HepG2 (cell line): ENCODE results near the gene TMEM238. TPM values are rescaled to one million over a fixed set of nuclear protein-coding genes. Genes with fewer than 3 reads are reported as not detected.

Experiments
- ARID2 ChIP-seq: sonication (generic); formaldehyde crosslinking; IDR thresholded peaks from 2 replicates; pipeline ENCODE4 v1.8.1; 2022; ENCODE audit warnings: mild to moderate bottlenecking, missing genetic modification reagents, borderline replicate concordance
- BCLAF1 ChIP-seq: fragments of 450-650 bp; IDR thresholded peaks from 2 replicates; pipeline ENCODE4 v1.6.1; 2017; ENCODE audit warnings: mild to moderate bottlenecking
- FIP1L1 ChIP-seq: fragments of 200-400 bp; formaldehyde crosslinking; IDR thresholded peaks from 2 replicates; pipeline ENCODE4 v1.6.1; 2018; ENCODE audit warnings: low read depth, mild to moderate bottlenecking, low read length, moderate library complexity, borderline replicate concordance; ENCODE audit not compliant: insufficient read depth
- KDM5A ChIP-seq: fragments of 200-600 bp; sonication (generic); IDR thresholded peaks from 2 replicates; pipeline ENCODE4 v1.7.0; 2018; ENCODE audit warnings: antibody characterized with exemption, mild to moderate bottlenecking, low read length, borderline replicate concordance
- NFRKB ChIP-seq: fragments of 450-650 bp; IDR thresholded peaks from 2 replicates; pipeline ENCODE4 v1.6.1; 2017
- PHF20 ChIP-seq: sonication (generic); formaldehyde crosslinking; IDR thresholded peaks from 2 replicates; pipeline ENCODE4 v1.5.0; 2020; ENCODE audit warnings: mild to moderate bottlenecking, missing genetic modification reagents
- RAD21 ChIP-seq: fragments of 450-650 bp; formaldehyde crosslinking; IDR thresholded peaks from 2 replicates; pipeline ENCODE4 v1.5.0; 2020; ENCODE audit warnings: mild to moderate bottlenecking
- REST ChIP-seq, 2 experiments: IDR thresholded peaks; 2 replicates each; pipeline ENCODE4 v1.6.1; 2011 to 2012; ENCODE audit warnings: low read length in 2 of 2, borderline replicate concordance in 1 of 2, low read depth in 1 of 2, mild to moderate bottlenecking in 1 of 2, moderate library complexity in 1 of 2
- RFX1 ChIP-seq: fragments of 450-650 bp; IDR thresholded peaks from 2 replicates; pipeline ENCODE4 v1.6.1; 2017
- SNRNP70 ChIP-seq: fragments of 200-400 bp; formaldehyde crosslinking; IDR thresholded peaks from 2 replicates; pipeline ENCODE4 v1.6.1; 2017; ENCODE audit warnings: mild to moderate bottlenecking, low read depth, low read length, moderate library complexity
- TAF15 ChIP-seq: fragments of 200-400 bp; formaldehyde crosslinking; IDR thresholded peaks from one replicate; pipeline ENCODE4 v1.6.1; 2018; ENCODE audit warnings: mild to moderate bottlenecking, low read depth, low read length; ENCODE audit not compliant: poor library complexity, severe bottlenecking
- THYN1 ChIP-seq: sonication (generic); formaldehyde crosslinking; IDR thresholded peaks from 2 replicates; pipeline ENCODE4 v1.8.1; 2023; ENCODE audit warnings: low read depth, mild to moderate bottlenecking, moderate library complexity, missing genetic modification reagents, borderline replicate concordance
- ZNF430 ChIP-seq: sonication (generic); formaldehyde crosslinking; IDR thresholded peaks from 2 replicates; pipeline ENCODE4 v1.9.0; 2021; ENCODE audit warnings: mild to moderate bottlenecking, missing genetic modification reagents
- ZNF589 ChIP-seq: sonication (generic); formaldehyde crosslinking; conservative IDR thresholded peaks from 2 replicates; pipeline ENCODE4 v1.8.0; 2022; ENCODE audit warnings: mild to moderate bottlenecking, moderate library complexity, missing genetic modification reagents
- ZNF780A ChIP-seq: sonication (generic); formaldehyde crosslinking; IDR thresholded peaks from 2 replicates; pipeline ENCODE4 v1.8.0; 2022; ENCODE audit warnings: mild to moderate bottlenecking, missing genetic modification reagents, moderate library complexity
- polyA plus RNA-seq, 8 experiments: library from polyadenylated mRNA; depleted of rRNA in 3 of 8; stranded (reverse) in 7 of 8; unstranded in 1 of 8; fragments of >200 nt; fragmentation: Illumina TruSeq in 4 of 8; extraction: Trizol in 4 of 8; gene quantifications; 2 replicates each; pipeline versions ENCODE4 v1.2.1 to v1.2.3, GENCODE V29; 2011 to 2016; ENCODE audit warnings: low read depth in 4 of 8, missing spikeins in 1 of 8, mixed read lengths in 1 of 8; ENCODE audit not compliant: insufficient read depth in 1 of 8
- total RNA-seq, 5 experiments: library from RNA; depleted of rRNA; stranded (reverse); fragments of >200 nt; fragmentation: Illumina TruSeq; extraction: Trizol; gene quantifications; 2 replicates each; pipeline ENCODE4 v1.2.3, GENCODE V29; 2016; ENCODE audit warnings: low read depth in 1 of 5
- TF ChIP-seq, protein P1 (sequence below): sonication (generic); formaldehyde crosslinking; IDR thresholded peaks from 2 replicates; pipeline ENCODE4 v1.4.0; 2020; ENCODE audit warnings: missing genetic modification reagents, mild to moderate bottlenecking, borderline replicate concordance
- TF ChIP-seq, protein P2 (sequence below): sonication (generic); formaldehyde crosslinking; IDR thresholded peaks from 2 replicates; pipeline ENCODE4 v1.8.1; 2023; ENCODE audit warnings: mild to moderate bottlenecking, missing genetic modification reagents, borderline replicate concordance
- TF ChIP-seq, protein P3 (sequence below): sonication (generic); formaldehyde crosslinking; IDR thresholded peaks from 2 replicates; pipeline ENCODE4 v1.5.0; 2020; ENCODE audit warnings: mild to moderate bottlenecking, missing genetic modification reagents

Gene TMEM238
- total and polyA plus RNA-seq, 2 of the 13 experiments (the other 11 are each of a cell fraction or from before 2014, with no cell fraction given) = not detected

- no peak for TF ChIP-seq REST (IDR thresholded peaks at IDR 0.05; ENCODE audit: borderline replicate concordance in 1 of 2, low read depth in 1 of 2, low read length in 2 of 2)
- TF ChIP-seq, protein P1, sequence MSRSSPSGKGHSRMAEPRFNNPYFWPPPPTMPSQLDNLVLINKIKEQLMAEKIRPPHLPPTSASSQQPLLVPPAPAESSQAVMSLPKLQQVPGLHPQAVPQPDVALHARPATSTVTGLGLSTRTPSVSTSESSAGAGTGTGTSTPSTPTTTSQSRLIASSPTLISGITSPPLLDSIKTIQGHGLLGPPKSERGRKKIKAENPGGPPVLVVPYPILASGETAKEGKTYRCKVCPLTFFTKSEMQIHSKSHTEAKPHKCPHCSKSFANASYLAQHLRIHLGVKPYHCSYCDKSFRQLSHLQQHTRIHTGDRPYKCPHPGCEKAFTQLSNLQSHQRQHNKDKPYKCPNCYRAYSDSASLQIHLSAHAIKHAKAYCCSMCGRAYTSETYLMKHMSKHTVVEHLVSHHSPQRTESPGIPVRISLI (CRISPR knock-in tag) = no peak
- TF ChIP-seq ZNF780A = no peak
- TF ChIP-seq THYN1 (CRISPR knock-in tag) = no peak
- no peak for TF ChIP-seq SNRNP70
- TF ChIP-seq NFRKB = no peak
- no peak for TF ChIP-seq FIP1L1
- TF ChIP-seq BCLAF1 = no peak
- no peak for TF ChIP-seq TAF15
- no peak for TF ChIP-seq ZNF589 (CRISPR knock-in tag)
- TF ChIP-seq, protein P2, sequence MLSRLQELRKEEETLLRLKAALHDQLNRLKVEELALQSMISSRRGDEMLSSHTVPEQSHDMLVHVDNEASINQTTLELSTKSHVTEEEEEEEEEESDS (CRISPR knock-in tag) = no peak; the same call in 1 of the 2 replicates
- TF ChIP-seq KDM5A = no peak; the same call in 1 of the 2 replicates
- no peak for TF ChIP-seq RFX1
- TF ChIP-seq ARID2 (CRISPR knock-in tag) = 0 out of 2 replicates have a peak, but pooled peaks have one; percentile 63
- TF ChIP-seq RAD21 (CRISPR knock-in tag) = no peak
- TF ChIP-seq ZNF430 = peak; percentile 73
- peak; percentile 41; the same call in 1 of the 2 replicates for TF ChIP-seq PHF20 (CRISPR knock-in tag)
- TF ChIP-seq, protein P3, sequence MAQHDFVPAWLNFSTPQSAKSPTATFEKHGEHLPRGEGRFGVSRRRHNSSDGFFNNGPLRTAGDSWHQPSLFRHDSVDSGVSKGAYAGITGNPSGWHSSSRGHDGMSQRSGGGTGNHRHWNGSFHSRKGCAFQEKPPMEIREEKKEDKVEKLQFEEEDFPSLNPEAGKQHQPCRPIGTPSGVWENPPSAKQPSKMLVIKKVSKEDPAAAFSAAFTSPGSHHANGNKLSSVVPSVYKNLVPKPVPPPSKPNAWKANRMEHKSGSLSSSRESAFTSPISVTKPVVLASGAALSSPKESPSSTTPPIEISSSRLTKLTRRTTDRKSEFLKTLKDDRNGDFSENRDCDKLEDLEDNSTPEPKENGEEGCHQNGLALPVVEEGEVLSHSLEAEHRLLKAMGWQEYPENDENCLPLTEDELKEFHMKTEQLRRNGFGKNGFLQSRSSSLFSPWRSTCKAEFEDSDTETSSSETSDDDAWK (CRISPR knock-in tag) = no peak
Measured at GRCh38 chr19:55384920-55385723, 1.0 kb upstream of the TMEM238 start (continued).
